Measurements from ENCODE around the gene PLA2G2D. TPM values are rescaled to one million over a fixed set of nuclear protein-coding genes. Genes with fewer than 3 reads are reported as not detected.
"Not testable (repeated sequence)": the region's sequence is repeated elsewhere in the genome, so short reads cannot be mapped to it uniquely, and the experiment has no call there.

Gene PLA2G2D
- polyA plus RNA-seq, 3 donors = 0.08 TPM; not detected in 1

DNA sequence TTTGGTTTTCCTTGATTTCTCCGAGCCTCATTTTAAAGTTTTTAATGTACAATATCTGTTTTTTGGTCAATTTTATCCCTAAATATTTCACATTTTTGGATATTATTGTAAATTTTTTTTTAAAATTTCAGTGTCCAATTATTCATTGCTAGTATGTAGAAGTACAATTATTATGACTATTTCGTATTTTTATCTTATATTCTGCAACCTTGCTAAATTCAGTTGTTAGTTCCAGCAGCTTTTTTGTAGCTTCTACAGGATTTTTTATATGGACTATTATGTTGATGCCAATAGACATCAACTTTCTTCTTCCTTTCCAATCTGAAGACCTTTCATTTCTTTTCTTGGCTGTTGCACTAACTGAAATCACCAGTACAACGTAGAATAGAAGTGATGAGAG, 15.7 kb upstream of the PLA2G2D start:
- no peak for DNase-seq
- Histone ChIP-seq H3K36me3 (replicated peaks in 1 of 2; ENCODE audit: control insufficient read depth in 1 of 2, insufficient read depth in 2 of 2, low read length in 2 of 2) (no peaks in the 10 kb centered on the region), H3K4me3 (replicated peaks in 1 of 3; ENCODE audit: low read depth in 2 of 3, low read length in 3 of 3) (no peak overlapping the region), H3K4me2 (replicated peaks; ENCODE audit: extremely low read depth, low read length, poor library complexity, severe bottlenecking) (no peak overlapping the region), H3K27me3 (ENCODE audit: control insufficient read depth in 2 of 2, insufficient read depth in 2 of 2, low read length in 2 of 2) (peaks cover 0 to 2% of the 10 kb centered on the region in 2 donors), H3K27ac (ENCODE audit: low read depth in 1 of 2, low read length in 2 of 2) (no peak overlapping the region), H4K20me1 (ENCODE audit: insufficient read depth, low read length) (no peaks in the 10 kb centered on the region), H3K79me2 (ENCODE audit: insufficient read depth, low read length) (no peaks in the 10 kb centered on the region), H3K4me1 (ENCODE audit: control insufficient read depth in 1 of 2, insufficient read depth in 2 of 2, low read length in 2 of 2) (no peaks in the 10 kb centered on the region), H3K9me3 (replicated peaks in 1 of 2; ENCODE audit: control insufficient read depth in 1 of 2, insufficient read depth in 1 of 2, low read length in 2 of 2) (no peaks in the 10 kb centered on the region), H3K9ac (ENCODE audit: insufficient read depth, low read length, poor library complexity, severe bottlenecking) (no peak overlapping the region), H2AFZ (ENCODE audit: insufficient read depth, low read depth, low read length, poor library complexity, severe bottlenecking) (no peak overlapping the region)
- peaks cover 0 to 15% (median 9%) of the 10 kb centered on the region in 7 donors for H3K9me3 Mint-ChIP-seq
- intact Hi-C loops (cut with micrococcal nuclease) = no loop called here
- peaks cover 5 to 25% (median 20%) of the 10 kb centered on the region in 3 donors for H3K27me3 Mint-ChIP-seq (ENCODE audit: low read depth in 3 of 3)
- H3K4me1 Mint-ChIP-seq = no peaks in the 10 kb centered on the region
- H3K36me3 Mint-ChIP-seq = no peaks in the 10 kb centered on the region
- H3K27ac Mint-ChIP-seq = no peak overlapping the region
- no peak overlapping the region for H3K4me3 Mint-ChIP-seq
- TF ChIP-seq, protein P1, sequence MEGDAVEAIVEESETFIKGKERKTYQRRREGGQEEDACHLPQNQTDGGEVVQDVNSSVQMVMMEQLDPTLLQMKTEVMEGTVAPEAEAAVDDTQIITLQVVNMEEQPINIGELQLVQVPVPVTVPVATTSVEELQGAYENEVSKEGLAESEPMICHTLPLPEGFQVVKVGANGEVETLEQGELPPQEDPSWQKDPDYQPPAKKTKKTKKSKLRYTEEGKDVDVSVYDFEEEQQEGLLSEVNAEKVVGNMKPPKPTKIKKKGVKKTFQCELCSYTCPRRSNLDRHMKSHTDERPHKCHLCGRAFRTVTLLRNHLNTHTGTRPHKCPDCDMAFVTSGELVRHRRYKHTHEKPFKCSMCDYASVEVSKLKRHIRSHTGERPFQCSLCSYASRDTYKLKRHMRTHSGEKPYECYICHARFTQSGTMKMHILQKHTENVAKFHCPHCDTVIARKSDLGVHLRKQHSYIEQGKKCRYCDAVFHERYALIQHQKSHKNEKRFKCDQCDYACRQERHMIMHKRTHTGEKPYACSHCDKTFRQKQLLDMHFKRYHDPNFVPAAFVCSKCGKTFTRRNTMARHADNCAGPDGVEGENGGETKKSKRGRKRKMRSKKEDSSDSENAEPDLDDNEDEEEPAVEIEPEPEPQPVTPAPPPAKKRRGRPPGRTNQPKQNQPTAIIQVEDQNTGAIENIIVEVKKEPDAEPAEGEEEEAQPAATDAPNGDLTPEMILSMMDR (IDR thresholded peaks at IDR 0.05) = no peak
- no CpG with 5 or more reads among the region's 3 CpGs for WGBS (ENCODE audit: insufficient coverage)

DNA sequence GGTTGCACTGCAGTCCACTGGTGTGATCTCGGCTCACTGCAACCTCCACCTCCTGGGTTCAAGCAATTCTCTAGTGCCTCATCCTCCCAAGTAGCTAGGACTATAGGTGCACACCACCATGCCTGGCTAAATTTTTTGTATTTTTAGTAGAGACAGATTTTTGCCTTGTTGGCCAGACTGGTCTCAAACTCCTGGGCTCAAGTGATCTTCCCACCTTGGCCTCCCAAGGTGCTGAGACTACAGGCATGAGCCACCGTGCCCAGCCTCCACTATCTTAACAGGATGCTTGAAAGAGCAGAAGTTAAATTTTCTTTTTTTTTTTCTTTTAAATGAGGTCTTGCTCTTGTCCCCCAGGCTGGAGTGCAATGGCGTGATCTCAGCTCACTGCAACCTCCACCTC, 11.2 kb upstream of the PLA2G2D start:
- Mint-ChIP-seq H3K9me3 (peaks cover 2 to 23% (median 17%) of the 10 kb centered on the region in 7 donors), H3K4me1 (peaks cover 16% of the 10 kb centered on the region), H3K27me3 (ENCODE audit: low read depth in 3 of 3) (peaks cover 5 to 16% (median 15%) of the 10 kb centered on the region in 3 donors)
- H4K20me1 ChIP-seq (ENCODE audit: insufficient read depth, low read length); H2AFZ ChIP-seq (ENCODE audit: insufficient read depth, low read depth, low read length, poor library complexity, severe bottlenecking); H3K36me3 Mint-ChIP-seq; H3K9ac ChIP-seq (ENCODE audit: insufficient read depth, low read length, poor library complexity, severe bottlenecking); H3K27me3 ChIP-seq (ENCODE audit: control insufficient read depth in 2 of 2, insufficient read depth in 2 of 2, low read length in 2 of 2); H3K9me3 ChIP-seq (replicated peaks in 1 of 2; ENCODE audit: control insufficient read depth in 1 of 2, insufficient read depth in 1 of 2, low read length in 2 of 2); H3K79me2 ChIP-seq (ENCODE audit: insufficient read depth, low read length); H3K4me3 ChIP-seq (replicated peaks in 1 of 3; ENCODE audit: low read depth in 2 of 3, low read length in 3 of 3); H3K4me3 Mint-ChIP-seq; H3K4me2 ChIP-seq (replicated peaks; ENCODE audit: extremely low read depth, low read length, poor library complexity, severe bottlenecking); H3K27ac ChIP-seq (ENCODE audit: low read depth in 1 of 2, low read length in 2 of 2); H3K27ac Mint-ChIP-seq; DNase-seq; H3K36me3 ChIP-seq (replicated peaks in 1 of 2; ENCODE audit: control insufficient read depth in 1 of 2, insufficient read depth in 2 of 2, low read length in 2 of 2); intact Hi-C loops (cut with micrococcal nuclease): not testable (repeated sequence)
- H3K4me1 ChIP-seq (ENCODE audit: control insufficient read depth in 1 of 2, insufficient read depth in 2 of 2, low read length in 2 of 2) = peaks cover 7 to 14% of the 10 kb centered on the region in 2 donors
- WGBS (ENCODE audit: insufficient coverage) = no CpG with 5 or more reads among the region's 3 CpGs

All from CD14-positive monocyte (primary cell).